ENCODE data around the gene WDR5.

DNA sequence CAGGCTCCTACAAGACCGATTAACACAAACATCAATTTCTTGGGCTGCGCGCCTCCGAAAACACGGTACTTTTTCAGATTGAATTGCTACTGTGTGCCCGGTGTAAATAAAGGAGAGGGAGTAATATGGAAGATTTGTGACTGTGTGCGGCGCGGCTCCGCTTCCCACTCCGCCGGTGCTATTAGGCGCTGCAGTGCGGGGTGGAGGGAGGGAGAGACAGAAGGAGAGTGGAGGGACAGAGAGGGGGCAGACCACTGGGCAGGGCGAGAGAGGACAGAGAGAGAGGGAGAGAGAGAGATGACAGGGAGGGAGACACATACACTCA is 53.2 kb downstream of the WDR5 start:
- TF ChIP-seq, protein P1, sequence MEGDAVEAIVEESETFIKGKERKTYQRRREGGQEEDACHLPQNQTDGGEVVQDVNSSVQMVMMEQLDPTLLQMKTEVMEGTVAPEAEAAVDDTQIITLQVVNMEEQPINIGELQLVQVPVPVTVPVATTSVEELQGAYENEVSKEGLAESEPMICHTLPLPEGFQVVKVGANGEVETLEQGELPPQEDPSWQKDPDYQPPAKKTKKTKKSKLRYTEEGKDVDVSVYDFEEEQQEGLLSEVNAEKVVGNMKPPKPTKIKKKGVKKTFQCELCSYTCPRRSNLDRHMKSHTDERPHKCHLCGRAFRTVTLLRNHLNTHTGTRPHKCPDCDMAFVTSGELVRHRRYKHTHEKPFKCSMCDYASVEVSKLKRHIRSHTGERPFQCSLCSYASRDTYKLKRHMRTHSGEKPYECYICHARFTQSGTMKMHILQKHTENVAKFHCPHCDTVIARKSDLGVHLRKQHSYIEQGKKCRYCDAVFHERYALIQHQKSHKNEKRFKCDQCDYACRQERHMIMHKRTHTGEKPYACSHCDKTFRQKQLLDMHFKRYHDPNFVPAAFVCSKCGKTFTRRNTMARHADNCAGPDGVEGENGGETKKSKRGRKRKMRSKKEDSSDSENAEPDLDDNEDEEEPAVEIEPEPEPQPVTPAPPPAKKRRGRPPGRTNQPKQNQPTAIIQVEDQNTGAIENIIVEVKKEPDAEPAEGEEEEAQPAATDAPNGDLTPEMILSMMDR (IDR thresholded peaks at IDR 0.05) = no peak
- TF ChIP-seq POLR2AphosphoS5 (IDR thresholded peaks at IDR 0.05) = no peak

Measured in breast epithelium (tissue), 3 donors.